ENCODE measurements around the gene MKNK2. TPM values are rescaled to one million over a fixed set of nuclear protein-coding genes. Genes with fewer than 3 reads are reported as not detected.

The MKNK2 gene
- polyA plus RNA-seq, 3 donors: 16.9 to 333 (median 21.8) TPM

DNA sequence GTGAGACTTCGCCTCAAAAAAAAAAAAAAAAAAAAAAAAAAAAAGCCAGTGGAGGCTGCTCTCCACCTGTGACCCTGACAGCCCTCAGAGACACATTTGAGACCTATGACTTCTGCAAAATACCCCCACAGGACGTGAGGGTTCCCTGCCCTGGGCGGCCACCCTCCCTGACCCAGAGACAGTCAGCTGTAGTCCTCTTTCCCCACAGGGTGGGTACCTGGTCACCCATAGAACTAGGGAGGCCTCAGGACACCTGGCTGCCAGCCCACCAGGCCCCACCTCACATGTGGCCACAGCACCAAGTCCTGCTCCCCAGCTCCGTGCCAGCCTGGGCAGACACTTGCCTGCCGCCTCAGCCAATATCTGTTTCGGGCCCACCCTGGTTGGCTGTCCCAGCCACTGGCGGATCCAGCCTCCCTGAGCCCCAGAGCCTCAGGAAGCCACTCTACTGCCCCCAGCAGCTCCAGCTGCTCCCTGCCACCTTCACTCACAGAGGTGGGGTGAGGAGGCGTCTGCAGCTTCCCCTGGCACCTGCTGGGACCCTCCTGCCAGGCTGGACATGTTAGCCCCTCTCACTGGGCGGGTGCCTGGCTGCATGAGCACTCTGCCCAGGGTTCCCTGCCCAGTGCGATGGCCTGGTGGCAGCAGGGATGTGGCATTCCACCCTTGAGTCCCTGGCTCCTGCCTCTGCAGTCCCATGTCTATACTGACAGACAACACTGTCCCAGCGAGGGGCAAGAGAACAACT is 6.9 kb downstream of the MKNK2 start:
- TF ChIP-seq, protein P1, sequence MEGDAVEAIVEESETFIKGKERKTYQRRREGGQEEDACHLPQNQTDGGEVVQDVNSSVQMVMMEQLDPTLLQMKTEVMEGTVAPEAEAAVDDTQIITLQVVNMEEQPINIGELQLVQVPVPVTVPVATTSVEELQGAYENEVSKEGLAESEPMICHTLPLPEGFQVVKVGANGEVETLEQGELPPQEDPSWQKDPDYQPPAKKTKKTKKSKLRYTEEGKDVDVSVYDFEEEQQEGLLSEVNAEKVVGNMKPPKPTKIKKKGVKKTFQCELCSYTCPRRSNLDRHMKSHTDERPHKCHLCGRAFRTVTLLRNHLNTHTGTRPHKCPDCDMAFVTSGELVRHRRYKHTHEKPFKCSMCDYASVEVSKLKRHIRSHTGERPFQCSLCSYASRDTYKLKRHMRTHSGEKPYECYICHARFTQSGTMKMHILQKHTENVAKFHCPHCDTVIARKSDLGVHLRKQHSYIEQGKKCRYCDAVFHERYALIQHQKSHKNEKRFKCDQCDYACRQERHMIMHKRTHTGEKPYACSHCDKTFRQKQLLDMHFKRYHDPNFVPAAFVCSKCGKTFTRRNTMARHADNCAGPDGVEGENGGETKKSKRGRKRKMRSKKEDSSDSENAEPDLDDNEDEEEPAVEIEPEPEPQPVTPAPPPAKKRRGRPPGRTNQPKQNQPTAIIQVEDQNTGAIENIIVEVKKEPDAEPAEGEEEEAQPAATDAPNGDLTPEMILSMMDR (IDR thresholded peaks at IDR 0.05): no peak
- intact Hi-C loops (cut with micrococcal nuclease): loop anchor here in 1 of 2 donors (10.0 kb wide), 1 partner anchor 149 kb away; no protein-coding TSS in a partner anchor
- H3K4me1 Mint-ChIP-seq: peaks cover 43% of the 10 kb centered on the region
- Histone ChIP-seq H3K27ac (ENCODE audit: low read depth in 1 of 2, low read length in 2 of 2) (peak overlapping the region; percentile 67 to 70), H3K4me1 (ENCODE audit: control insufficient read depth in 1 of 2, insufficient read depth in 2 of 2, low read length in 2 of 2) (peaks cover 37 to 48% of the 10 kb centered on the region in 2 donors), H2AFZ (ENCODE audit: insufficient read depth, low read depth, low read length, poor library complexity, severe bottlenecking) (no peak overlapping the region), H3K9me3 (replicated peaks in 1 of 2; ENCODE audit: control insufficient read depth in 1 of 2, insufficient read depth in 1 of 2, low read length in 2 of 2) (no peaks in the 10 kb centered on the region), H4K20me1 (ENCODE audit: insufficient read depth, low read length) (peaks cover 88% of the 10 kb centered on the region), H3K4me2 (replicated peaks; ENCODE audit: extremely low read depth, low read length, poor library complexity, severe bottlenecking) (no peak overlapping the region), H3K9ac (ENCODE audit: insufficient read depth, low read length, poor library complexity, severe bottlenecking) (no peak overlapping the region), H3K4me3 (replicated peaks in 1 of 3; ENCODE audit: low read depth in 2 of 3, low read length in 3 of 3) (no peak overlapping the region), H3K27me3 (ENCODE audit: control insufficient read depth in 2 of 2, insufficient read depth in 2 of 2, low read length in 2 of 2) (no peaks in the 10 kb centered on the region), H3K36me3 (replicated peaks in 1 of 2; ENCODE audit: control insufficient read depth in 1 of 2, insufficient read depth in 2 of 2, low read length in 2 of 2) (peaks cover 77% of the 10 kb centered on the region in 2 donors), H3K79me2 (ENCODE audit: insufficient read depth, low read length) (peaks cover 65% of the 10 kb centered on the region)
- DNase-seq: no peak
- H3K4me3 Mint-ChIP-seq: no peak overlapping the region
- peaks cover 0 to 2% (median 0%) of the 10 kb centered on the region in 3 donors for H3K27me3 Mint-ChIP-seq (ENCODE audit: low read depth in 3 of 3)
- H3K36me3 Mint-ChIP-seq: peaks cover 29 to 63% of the 10 kb centered on the region in 2 donors
- 79% methylated on average over 9 of the region's 11 CpGs for WGBS (ENCODE audit: insufficient coverage)
- H3K9me3 Mint-ChIP-seq: no peaks in the 10 kb centered on the region
- H3K27ac Mint-ChIP-seq: peak overlapping the region; percentile 73 to 94 (median 89)

DNA sequence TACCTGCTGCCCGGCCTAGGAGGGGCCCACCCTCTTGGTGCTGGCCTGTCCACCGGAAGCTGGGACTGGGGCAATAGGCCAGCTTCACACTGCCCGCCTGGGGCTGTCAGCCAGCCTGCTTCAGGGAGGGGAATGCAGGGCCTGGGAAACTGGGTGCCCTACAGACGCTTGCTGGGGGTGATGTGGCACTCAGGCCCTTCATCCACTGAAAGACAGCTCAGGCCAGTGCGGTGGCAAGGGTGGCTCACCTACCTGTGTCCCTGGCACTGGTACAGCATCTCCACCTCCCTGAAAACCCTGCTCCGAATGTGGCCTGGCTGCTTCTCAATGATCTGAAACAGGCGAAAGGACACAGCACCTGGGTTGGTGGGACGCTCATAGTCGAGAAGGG is 7.8 kb downstream of the MKNK2 start:
- peak overlapping the region; percentile 70 to 95 for H3K27ac ChIP-seq (ENCODE audit: low read depth in 1 of 2, low read length in 2 of 2)
- intact Hi-C loops (cut with micrococcal nuclease): loop anchor here in 1 of 2 donors (10.0 kb wide), 1 partner anchor 148 kb away; no protein-coding TSS in a partner anchor
- H3K36me3 ChIP-seq (replicated peaks in 1 of 2; ENCODE audit: control insufficient read depth in 1 of 2, insufficient read depth in 2 of 2, low read length in 2 of 2): peaks cover 78 to 82% of the 10 kb centered on the region in 2 donors
- DNase-seq: no peak
- peak overlapping the region in 1 of 3 experiments; percentile 66 for H3K4me3 ChIP-seq (replicated peaks in 1 of 3; ENCODE audit: low read depth in 2 of 3, low read length in 3 of 3)
- Mint-ChIP-seq H3K4me3 (peak overlapping the region in 1 of 2 donors; percentile 24), H3K36me3 (peaks cover 33 to 68% of the 10 kb centered on the region in 2 donors), H3K27me3 (ENCODE audit: low read depth in 3 of 3) (peaks cover 0 to 2% (median 0%) of the 10 kb centered on the region in 3 donors), H3K4me1 (peaks cover 35% of the 10 kb centered on the region), H3K9me3 (no peaks in the 10 kb centered on the region), H3K27ac (peak overlapping the region; percentile 78 to 94 (median 91))
- H3K9me3 ChIP-seq (replicated peaks in 1 of 2; ENCODE audit: control insufficient read depth in 1 of 2, insufficient read depth in 1 of 2, low read length in 2 of 2): no peaks in the 10 kb centered on the region
- 86% methylated on average over 9 of the region's 9 CpGs for WGBS (ENCODE audit: insufficient coverage)
- H3K4me2 ChIP-seq (replicated peaks; ENCODE audit: extremely low read depth, low read length, poor library complexity, severe bottlenecking): peak overlapping the region; percentile 75
- H3K27me3 ChIP-seq (ENCODE audit: control insufficient read depth in 2 of 2, insufficient read depth in 2 of 2, low read length in 2 of 2): no peaks in the 10 kb centered on the region
- peak overlapping the region; percentile 81 for H3K9ac ChIP-seq (ENCODE audit: insufficient read depth, low read length, poor library complexity, severe bottlenecking)
- peaks cover 29 to 39% of the 10 kb centered on the region in 2 donors for H3K4me1 ChIP-seq (ENCODE audit: control insufficient read depth in 1 of 2, insufficient read depth in 2 of 2, low read length in 2 of 2)
- TF ChIP-seq, protein P1 (IDR thresholded peaks at IDR 0.05): no peak
- H2AFZ ChIP-seq (ENCODE audit: insufficient read depth, low read depth, low read length, poor library complexity, severe bottlenecking): no peak overlapping the region
- peaks cover 88% of the 10 kb centered on the region for H4K20me1 ChIP-seq (ENCODE audit: insufficient read depth, low read length)
- peaks cover 56% of the 10 kb centered on the region for H3K79me2 ChIP-seq (ENCODE audit: insufficient read depth, low read length)

Measured in CD14-positive monocyte (primary cell).